HEK293 (cell line): ENCODE data around the gene PRMT5.

ENCODE experiments used
- GLI4 ChIP-seq: fragments of 450-650 bp; formaldehyde crosslinking; IDR thresholded peaks from 2 replicates; pipeline ENCODE4 v1.5.1; 2016; ENCODE audit warnings: missing biosample characterization, missing genetic modification characterization
- TRIM28 ChIP-seq: IDR thresholded peaks from 2 replicates; pipeline ENCODE4 v1.6.1; 2011; ENCODE audit warnings: low read length, control low read depth, borderline replicate concordance
- ZBTB48 ChIP-seq: fragments of 450-650 bp; formaldehyde crosslinking; IDR thresholded peaks from 2 replicates; pipeline ENCODE4 v1.5.1; 2016; ENCODE audit warnings: missing biosample characterization, missing genetic modification characterization
- ZNF610 ChIP-seq: fragments of 450-650 bp; formaldehyde crosslinking; IDR thresholded peaks from 2 replicates; pipeline ENCODE4 v1.5.1; 2016; ENCODE audit warnings: missing biosample characterization, missing genetic modification characterization, borderline replicate concordance
- ZNF623 ChIP-seq: fragments of 450-650 bp; formaldehyde crosslinking; IDR thresholded peaks from 2 replicates; pipeline ENCODE4 v1.5.1; 2016; ENCODE audit warnings: missing biosample characterization, missing genetic modification characterization

Gene PRMT5

GRCh38 chr14:22870811-22871223 lies 58.4 kb downstream of the PRMT5 start (continued):
- TF ChIP-seq GLI4 = no peak
- TF ChIP-seq ZNF610 (tag by site-specific recombination) = no peak
- no peak for TF ChIP-seq ZBTB48 (tag by site-specific recombination)
- 0 out of 2 replicates have a peak, but pooled peaks have one; percentile 23 for TF ChIP-seq TRIM28
- no peak for TF ChIP-seq ZNF623 (tag by site-specific recombination)
- TF ChIP-seq, all 188 proteins: peak for 5
